IPS-NIHi7 (cell line): Measurements from ENCODE around the gene TM2D3.
A peak's percentile ranks its signal among the peaks of the same experiment; 100 is the strongest.

Source experiments
- DNase-seq: peaks from one replicate; pipeline ENCODE4 v3.0.0; 2012; ENCODE audit warnings: mixed read lengths; ENCODE audit errors: extremely low spot score

TM2D3 gene, protein sequence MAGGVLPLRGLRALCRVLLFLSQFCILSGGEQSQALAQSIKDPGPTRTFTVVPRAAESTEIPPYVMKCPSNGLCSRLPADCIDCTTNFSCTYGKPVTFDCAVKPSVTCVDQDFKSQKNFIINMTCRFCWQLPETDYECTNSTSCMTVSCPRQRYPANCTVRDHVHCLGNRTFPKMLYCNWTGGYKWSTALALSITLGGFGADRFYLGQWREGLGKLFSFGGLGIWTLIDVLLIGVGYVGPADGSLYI

DNA sequence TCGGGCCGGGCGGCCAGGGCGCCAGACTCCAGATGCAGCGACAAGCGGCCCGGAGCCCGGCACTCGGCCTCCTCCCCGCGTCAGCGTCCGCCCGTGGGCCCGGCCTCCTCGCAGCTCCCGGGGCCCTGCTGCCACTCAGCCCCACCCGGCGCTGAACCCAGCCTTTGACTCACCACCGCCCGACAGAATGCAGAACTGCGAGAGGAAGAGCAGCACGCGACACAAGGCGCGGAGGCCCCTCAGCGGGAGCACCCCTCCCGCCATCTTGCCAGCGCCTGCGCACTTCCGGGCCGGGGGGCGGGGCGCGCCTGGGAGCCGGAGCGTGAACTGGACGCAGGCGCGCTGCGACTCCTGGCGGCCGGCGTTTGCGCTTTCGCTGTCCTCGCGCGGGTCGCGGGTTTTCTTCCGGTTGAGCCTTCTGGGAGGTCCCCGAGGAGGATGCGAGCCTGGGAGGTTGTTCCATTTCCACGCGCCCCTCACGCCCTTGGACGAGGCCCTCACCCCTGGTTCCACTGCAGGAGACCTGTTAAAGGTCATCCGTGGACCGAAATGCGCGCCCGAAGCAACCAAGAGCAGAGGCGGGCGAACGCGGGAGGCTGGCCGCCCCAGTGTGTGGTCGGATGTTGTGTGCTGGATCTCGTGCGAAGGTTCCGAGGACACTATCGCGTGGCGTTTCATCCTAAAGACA lies at the start of gene TM2D3:
Gene TM2D3 (minus strand): TSS at position 284 of the 688 bp plus-strand sequence. CDS start 20 bp downstream, at position 264.
- DNase-seq: peak; percentile 96

DNA sequence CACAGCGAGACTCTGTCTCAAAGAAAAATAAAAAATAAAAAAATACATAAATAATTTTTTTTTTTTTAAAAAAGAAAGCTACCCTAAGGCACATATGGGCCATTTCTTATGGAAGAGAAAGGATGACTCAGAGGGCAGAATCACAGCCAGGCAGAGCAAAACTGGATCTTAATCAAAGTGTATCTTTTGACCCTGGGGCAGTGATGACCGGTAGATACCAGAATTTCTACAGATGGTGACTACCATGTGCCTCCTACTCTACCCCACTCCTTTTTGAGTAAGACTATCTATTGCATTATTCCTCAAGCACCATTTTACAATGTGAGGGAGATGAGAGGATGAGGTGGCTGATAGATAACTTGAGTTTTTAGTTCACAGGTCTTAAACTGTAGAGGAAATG lies 46.1 kb upstream of the TM2D3 start:
- DNase-seq: no peak

DNA sequence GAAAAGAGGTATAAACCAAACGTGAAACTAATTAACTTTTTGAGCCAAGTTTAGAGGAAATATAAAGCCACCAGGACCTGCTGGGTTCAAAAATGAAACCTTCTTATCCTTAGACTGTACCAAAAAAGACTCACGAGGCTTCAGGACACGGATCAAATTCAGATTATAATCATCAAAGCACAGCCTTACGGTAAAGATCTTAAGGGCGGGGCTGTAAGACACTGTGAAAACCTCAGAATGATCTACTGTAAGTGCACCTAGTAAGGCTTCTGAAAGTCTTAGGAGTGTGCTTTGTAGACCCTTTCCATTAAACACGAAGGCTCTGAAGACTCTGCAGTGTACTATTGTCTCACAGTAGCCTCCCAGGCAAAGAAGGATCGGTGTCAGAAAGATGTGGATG lies 45.3 kb upstream of the TM2D3 start:
- no peak for DNase-seq

- no peak for DNase-seq
These were observed 44.6 kb upstream of the TM2D3 start for GRCh38 chr15:101696829-101697228.

DNA sequence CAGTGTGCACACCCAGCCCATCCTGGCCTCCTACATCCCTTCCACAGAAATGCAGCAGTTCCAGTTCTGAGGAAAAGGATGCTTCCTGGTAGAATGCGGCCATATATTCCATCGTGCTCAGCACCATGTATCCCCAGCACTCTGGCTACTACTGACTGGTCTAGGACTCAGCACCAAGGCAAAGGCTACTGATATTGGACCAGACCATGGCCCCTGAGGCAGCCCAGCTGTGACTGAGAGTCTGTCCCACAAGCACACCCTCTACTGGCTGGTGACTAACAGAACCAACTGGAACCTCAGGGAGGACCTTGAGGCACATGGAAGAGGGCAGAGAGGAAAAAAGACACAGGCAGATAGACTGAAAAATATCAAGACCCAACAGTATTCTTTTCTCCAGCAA lies 42.1 kb upstream of the TM2D3 start:
- DNase-seq: peak; percentile 35

GRCh38 chr15:101692801-101693598 lies 40.8 kb upstream of the TM2D3 start:
- DNase-seq: no peak

GRCh38 chr15:101689901-101690300 lies 37.7 kb upstream of the TM2D3 start:
- DNase-seq: no peak

DNA sequence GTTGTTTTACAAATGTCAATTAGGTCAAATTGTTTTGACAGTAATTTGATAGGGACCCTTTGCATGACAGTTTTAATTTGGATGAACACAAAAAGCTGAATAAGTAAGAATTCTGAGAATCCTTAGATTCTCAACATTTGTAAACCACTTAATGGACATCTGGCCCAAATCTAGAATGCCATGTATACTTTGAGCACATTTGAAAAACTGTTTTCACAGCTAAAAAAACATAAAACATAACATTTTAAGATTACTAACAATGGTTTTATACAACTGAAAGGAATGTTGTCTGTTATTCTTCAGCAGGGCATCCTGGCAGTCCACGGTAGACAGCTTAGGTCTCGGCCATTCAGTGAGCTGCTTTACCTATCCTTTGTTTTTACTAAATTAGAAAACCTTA lies 34.5 kb upstream of the TM2D3 start:
- no peak for DNase-seq

- DNase-seq: no peak
These were observed 32.7 kb upstream of the TM2D3 start for GRCh38 chr15:101684877-101685276.

DNA sequence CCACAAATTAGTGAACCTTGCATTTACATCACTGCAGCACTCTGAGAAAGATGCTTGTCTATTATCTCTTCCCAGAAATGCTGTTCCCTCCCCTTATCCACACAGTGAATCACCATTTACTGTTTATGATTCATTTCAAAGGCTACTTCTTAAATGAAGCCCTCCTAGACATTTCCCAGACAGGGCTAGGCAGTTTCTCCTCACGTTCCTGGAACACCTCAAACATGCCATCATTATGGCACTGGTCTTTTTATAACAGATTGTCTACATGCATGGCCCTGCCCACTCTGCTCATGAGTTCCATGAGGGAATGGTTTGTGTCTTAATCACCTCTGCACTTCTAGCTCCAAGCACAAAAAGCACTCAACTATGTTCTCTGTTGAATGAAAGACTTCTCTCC lies 32.2 kb upstream of the TM2D3 start:
- no peak for DNase-seq

GRCh38 chr15:101679806-101680205 lies 27.6 kb upstream of the TM2D3 start:
- no peak for DNase-seq

- DNase-seq: no peak
These were observed 24.7 kb upstream of the TM2D3 start for GRCh38 chr15:101676921-101677329.

- DNase-seq: peak; percentile 26
These were observed 23.8 kb upstream of the TM2D3 start for GRCh38 chr15:101675796-101676582.

GRCh38 chr15:101675015-101675414 lies 22.8 kb upstream of the TM2D3 start:
- DNase-seq: no peak

DNA sequence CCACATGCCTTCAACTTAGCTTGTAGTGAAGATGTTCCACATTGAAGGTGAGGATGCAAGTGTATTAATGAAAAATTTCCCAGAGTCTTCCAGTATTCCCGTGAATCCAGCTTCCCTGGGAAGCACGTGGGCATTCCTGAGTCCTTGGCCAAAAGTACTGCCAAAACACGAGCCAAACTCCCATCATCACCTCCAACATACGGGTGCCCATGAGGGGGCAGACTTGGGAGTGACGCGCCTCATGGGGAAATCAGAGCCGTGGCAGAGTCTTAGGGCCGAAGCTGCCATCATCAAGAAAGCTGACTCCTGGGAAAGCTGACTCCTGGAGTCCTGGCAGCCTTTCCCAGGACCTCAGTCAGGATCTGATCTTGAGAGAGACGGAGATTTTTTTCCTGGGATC lies 20.1 kb upstream of the TM2D3 start:
- peak; percentile 43 for DNase-seq

- no peak for DNase-seq
These were observed 17.6 kb upstream of the TM2D3 start for GRCh38 chr15:101669744-101670143.

GRCh38 chr15:101667881-101668280 lies 15.7 kb upstream of the TM2D3 start:
- DNase-seq: no peak

DNA sequence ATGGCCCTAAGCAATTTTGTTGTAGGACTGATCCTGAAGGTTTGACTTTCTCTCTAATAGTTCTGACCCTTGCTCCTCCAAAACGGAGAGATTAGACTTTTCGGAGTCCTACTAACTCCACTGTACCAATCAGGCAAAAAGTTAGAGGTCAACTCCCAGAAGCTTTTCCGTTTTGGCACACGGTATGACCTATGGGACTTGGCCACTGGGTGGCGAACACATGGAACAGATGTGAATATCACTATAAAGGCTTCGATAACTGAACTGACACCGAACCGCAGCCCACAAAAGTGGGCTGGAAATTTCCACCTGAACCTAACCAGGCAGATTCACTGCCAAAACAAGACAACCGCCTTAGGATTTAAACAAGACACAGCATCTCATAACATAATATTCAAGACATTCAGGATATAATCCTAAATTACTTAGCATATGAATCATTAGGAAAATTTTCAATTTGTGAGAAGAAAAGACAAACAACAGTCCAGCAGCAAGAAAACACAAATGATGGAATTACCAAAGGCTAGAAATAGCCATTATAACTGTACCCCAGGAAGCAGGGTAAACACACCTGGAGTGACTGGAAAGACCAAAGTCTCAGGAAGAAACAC lies 12.2 kb upstream of the TM2D3 start:
- DNase-seq: no peak

GRCh38 chr15:101662203-101662602 lies 10.0 kb upstream of the TM2D3 start:
- DNase-seq: no peak

- DNase-seq: no peak
These were observed 7.8 kb upstream of the TM2D3 start for GRCh38 chr15:101660005-101660404.

DNA sequence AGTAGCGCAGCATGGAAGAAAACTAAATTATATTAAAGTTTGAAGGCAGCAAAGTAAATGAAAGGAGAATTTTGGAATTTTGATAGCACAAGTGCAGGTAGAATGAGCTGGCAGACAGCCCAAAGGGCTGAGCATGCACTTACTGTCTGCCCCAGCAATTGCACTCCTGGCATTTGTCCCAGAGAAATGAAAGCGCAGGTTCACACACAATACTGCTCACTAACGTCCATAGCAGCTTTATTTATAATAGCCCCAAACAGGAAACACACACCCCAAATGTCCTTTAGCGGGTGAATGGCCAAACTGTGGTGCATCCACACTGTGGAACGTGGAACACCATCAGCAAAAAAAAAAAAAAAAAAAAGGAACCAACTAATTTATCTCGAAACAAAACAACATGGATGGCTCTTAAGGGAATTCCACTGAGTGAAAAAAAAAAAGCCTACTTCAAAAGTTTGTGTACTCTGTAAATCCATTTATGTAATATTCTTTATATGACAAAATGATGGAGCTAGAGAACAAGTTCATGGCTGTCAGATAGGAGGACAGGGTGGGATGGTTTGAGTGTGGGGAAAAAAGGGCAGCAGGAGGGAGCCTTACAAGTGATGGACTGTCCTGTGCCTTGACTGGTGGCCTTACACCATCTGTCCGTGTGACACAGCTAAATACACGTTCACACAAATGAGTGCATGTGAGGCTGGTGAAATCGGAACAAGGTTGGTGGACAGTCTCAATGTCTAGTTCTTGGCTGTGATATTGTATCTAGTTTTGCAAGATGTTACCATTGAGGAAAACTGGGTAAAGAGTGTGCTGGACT lies 6.0 kb upstream of the TM2D3 start:
- DNase-seq: no peak
